HL-60 (cell line): ENCODE results near the gene PLOD3.
"Not testable (repeated sequence)": the region's sequence is repeated elsewhere in the genome, so short reads cannot be mapped to it uniquely, and the experiment has no call there.

Experiments
- DNase-seq, 2 experiments: peaks; one replicate each; pipeline ENCODE4 v3.0.0-alpha.2; 2010 to 2020; ENCODE audit warnings: low read depth in 1 of 2, low spot score in 1 of 2
- H3K27ac ChIP-seq: fragments of 250-450 bp; sonication (Bioruptor Pico); replicated peaks from 2 replicates; pipeline ENCODE4 v1.5.1; 2020; ENCODE audit warnings: mild to moderate bottlenecking, moderate library complexity
- H3K27me3 ChIP-seq: fragments of 250-450 bp; sonication (Bioruptor Pico); 2 replicates; pipeline ENCODE4 v1.5.1; 2021; ENCODE audit warnings: mild to moderate bottlenecking, moderate library complexity; ENCODE audit not compliant: insufficient read depth, poor library complexity, severe bottlenecking
- H3K4me3 ChIP-seq: replicated peaks from 2 replicates; pipeline ENCODE4 v1.5.1; 2011; ENCODE audit warnings: mild to moderate bottlenecking, control low read depth, low read length; ENCODE audit not compliant: insufficient read depth
- GABPA ChIP-seq: IDR thresholded peaks from 2 replicates; pipeline ENCODE4 v1.6.1; 2012; ENCODE audit warnings: low read depth
- POLR2AphosphoS5 ChIP-seq: IDR thresholded peaks from 2 replicates; pipeline ENCODE4 v1.6.1; 2012; ENCODE audit warnings: low read depth
- SPI1 ChIP-seq: IDR thresholded peaks from 2 replicates; pipeline ENCODE4 v1.6.1; 2012; ENCODE audit warnings: low read depth, mild to moderate bottlenecking, borderline replicate concordance
- long read RNA-seq: library from polyadenylated mRNA; unstranded; transcript quantifications from one replicate; pipeline ENCODE4 v2.0.0, GENCODE V29; 2020
- TF ChIP-seq, protein P1 (sequence below): IDR thresholded peaks from 2 replicates; pipeline ENCODE4 v1.6.1; 2012; ENCODE audit warnings: low read depth; ENCODE audit not compliant: insufficient replicate concordance
- TF ChIP-seq, protein P2 (sequence below): IDR thresholded peaks from one replicate; pipeline ENCODE4 v1.5.1; 2011; ENCODE audit warnings: low read length, control low read depth, inconsistent platforms; ENCODE audit not compliant: insufficient read depth

PLOD3 gene, protein sequence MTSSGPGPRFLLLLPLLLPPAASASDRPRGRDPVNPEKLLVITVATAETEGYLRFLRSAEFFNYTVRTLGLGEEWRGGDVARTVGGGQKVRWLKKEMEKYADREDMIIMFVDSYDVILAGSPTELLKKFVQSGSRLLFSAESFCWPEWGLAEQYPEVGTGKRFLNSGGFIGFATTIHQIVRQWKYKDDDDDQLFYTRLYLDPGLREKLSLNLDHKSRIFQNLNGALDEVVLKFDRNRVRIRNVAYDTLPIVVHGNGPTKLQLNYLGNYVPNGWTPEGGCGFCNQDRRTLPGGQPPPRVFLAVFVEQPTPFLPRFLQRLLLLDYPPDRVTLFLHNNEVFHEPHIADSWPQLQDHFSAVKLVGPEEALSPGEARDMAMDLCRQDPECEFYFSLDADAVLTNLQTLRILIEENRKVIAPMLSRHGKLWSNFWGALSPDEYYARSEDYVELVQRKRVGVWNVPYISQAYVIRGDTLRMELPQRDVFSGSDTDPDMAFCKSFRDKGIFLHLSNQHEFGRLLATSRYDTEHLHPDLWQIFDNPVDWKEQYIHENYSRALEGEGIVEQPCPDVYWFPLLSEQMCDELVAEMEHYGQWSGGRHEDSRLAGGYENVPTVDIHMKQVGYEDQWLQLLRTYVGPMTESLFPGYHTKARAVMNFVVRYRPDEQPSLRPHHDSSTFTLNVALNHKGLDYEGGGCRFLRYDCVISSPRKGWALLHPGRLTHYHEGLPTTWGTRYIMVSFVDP
- long read RNA-seq, transcript PLOD3-201 (19 exons, 2,920 nt) = major isoform, 447 of 519 reads
- long read RNA-seq, partial matches to known transcripts = 29 of 519 reads
- long read RNA-seq, other reads (novel, unspliced or antisense) = 43 of 519 reads

DNA sequence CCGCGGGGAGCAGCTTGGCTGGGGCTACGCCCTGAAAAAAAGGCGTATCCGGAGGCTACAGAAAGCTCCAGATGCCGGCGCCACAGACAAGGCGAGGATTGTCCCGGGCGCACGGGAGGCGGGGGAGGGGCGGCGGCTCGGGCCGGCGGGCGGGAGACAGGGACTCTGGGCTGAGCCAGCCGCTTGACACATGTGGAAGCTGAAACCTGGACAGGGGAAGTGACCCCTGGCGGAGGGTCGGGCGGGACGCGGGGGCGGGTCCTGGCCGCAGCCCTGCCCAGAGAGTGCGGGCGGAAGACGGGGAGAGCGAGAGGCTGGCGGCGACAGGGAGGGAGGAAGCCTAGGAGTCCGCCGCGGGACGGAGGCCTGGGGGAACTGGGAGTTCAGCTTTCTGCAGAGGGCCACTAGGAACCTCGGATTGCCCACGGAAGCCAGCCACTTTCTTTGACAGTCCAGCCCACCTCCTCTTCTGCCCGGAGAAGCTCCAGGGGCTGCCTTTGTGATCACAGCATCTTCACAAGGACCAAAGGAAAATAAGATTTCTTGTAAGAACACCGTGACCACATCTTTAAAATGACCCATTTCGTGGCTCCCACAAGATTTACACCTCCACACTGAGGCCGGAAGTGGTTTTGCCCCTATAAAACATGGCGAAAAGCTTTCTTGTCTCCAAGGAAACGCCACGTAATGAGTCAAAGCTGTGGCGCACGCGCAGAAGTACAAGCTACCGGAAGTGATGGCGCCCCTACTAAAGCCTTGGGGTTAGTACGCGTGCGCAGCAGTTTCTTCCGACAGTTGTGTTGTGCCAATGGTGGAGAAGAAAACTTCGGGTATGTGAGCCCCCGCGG lies at the start of gene PLOD3, which contains the start of gene ZNHIT1:
PLOD3 (minus strand) TSS at position 194 of the 848 bp plus-strand sequence. CDS start 307 bp downstream, outside the sequence.
ZNHIT1 (plus strand) TSS at position 778 of the 848 bp plus-strand sequence; CDS start at position 809, 31 bp downstream.
- DNase-seq = peak; percentile 92 to 96
- Histone ChIP-seq H3K27me3 (no peaks in the 10 kb centered on the region), H3K4me3 (peak within 1 kb of the TSS; percentile 94), H3K27ac (peak within 1 kb of the TSS; percentile 79)
- TF ChIP-seq, protein P1, sequence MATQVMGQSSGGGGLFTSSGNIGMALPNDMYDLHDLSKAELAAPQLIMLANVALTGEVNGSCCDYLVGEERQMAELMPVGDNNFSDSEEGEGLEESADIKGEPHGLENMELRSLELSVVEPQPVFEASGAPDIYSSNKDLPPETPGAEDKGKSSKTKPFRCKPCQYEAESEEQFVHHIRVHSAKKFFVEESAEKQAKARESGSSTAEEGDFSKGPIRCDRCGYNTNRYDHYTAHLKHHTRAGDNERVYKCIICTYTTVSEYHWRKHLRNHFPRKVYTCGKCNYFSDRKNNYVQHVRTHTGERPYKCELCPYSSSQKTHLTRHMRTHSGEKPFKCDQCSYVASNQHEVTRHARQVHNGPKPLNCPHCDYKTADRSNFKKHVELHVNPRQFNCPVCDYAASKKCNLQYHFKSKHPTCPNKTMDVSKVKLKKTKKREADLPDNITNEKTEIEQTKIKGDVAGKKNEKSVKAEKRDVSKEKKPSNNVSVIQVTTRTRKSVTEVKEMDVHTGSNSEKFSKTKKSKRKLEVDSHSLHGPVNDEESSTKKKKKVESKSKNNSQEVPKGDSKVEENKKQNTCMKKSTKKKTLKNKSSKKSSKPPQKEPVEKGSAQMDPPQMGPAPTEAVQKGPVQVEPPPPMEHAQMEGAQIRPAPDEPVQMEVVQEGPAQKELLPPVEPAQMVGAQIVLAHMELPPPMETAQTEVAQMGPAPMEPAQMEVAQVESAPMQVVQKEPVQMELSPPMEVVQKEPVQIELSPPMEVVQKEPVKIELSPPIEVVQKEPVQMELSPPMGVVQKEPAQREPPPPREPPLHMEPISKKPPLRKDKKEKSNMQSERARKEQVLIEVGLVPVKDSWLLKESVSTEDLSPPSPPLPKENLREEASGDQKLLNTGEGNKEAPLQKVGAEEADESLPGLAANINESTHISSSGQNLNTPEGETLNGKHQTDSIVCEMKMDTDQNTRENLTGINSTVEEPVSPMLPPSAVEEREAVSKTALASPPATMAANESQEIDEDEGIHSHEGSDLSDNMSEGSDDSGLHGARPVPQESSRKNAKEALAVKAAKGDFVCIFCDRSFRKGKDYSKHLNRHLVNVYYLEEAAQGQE = no peak
- TF ChIP-seq GABPA (peak; percentile 85), SPI1 (0 out of 2 replicates have a peak, but pooled peaks have one; percentile 15), POLR2AphosphoS5 (peak; percentile 31; the same call in 1 of the 2 replicates)
- TF ChIP-seq, protein P2, sequence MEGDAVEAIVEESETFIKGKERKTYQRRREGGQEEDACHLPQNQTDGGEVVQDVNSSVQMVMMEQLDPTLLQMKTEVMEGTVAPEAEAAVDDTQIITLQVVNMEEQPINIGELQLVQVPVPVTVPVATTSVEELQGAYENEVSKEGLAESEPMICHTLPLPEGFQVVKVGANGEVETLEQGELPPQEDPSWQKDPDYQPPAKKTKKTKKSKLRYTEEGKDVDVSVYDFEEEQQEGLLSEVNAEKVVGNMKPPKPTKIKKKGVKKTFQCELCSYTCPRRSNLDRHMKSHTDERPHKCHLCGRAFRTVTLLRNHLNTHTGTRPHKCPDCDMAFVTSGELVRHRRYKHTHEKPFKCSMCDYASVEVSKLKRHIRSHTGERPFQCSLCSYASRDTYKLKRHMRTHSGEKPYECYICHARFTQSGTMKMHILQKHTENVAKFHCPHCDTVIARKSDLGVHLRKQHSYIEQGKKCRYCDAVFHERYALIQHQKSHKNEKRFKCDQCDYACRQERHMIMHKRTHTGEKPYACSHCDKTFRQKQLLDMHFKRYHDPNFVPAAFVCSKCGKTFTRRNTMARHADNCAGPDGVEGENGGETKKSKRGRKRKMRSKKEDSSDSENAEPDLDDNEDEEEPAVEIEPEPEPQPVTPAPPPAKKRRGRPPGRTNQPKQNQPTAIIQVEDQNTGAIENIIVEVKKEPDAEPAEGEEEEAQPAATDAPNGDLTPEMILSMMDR = no peak

DNA sequence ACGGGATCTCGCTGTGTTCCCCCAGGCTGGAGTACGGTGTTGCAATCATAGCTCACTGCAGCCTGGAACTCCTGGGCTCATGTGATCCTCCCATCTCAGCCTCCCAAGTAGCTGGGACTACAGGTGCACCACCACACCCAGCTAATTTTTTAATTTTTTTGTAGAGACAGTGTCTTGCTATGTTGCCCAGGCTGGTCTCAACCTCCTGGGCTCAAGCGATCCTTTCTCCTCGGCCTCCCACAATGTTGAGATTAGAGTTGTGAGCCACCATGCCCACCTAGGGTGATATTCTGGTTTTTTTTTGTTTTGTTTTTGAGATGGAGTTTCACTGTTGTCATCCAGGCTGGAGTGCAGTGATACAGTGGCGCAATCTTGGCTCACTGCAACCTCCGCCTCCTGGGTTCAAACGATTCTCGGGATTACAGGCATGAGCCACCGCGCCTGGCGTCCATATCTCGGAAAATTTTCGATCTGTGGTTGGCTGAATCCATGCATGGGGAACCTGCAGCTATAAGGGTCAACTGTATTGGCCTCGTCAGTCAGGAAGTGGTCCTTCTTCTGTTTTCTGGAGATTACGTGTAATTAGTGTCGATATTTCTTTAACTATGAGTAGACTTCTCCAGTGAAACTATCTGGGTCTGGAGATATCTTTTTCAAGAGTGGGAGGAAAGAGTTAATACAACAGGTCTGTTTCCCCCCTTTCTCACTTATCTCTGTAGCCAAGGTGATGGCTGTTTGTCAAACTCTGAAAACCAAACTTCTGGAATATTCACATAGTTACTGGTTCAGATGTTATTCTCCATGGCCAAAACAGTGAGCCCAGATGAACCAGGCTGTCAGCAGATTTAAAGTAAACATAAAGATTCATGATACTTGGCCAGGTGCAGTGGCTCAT lies 48.5 kb upstream of the PLOD3 start:
- Histone ChIP-seq H3K27me3 (no peaks in the 10 kb centered on the region), H3K27ac (no peak overlapping the region), H3K4me3 (no peak overlapping the region)
- TF ChIP-seq POLR2AphosphoS5 (no peak), GABPA (no peak), SPI1 (no peak)
- TF ChIP-seq, protein P1 = no peak
- TF ChIP-seq, protein P2 = no peak
- DNase-seq = no peak

DNA sequence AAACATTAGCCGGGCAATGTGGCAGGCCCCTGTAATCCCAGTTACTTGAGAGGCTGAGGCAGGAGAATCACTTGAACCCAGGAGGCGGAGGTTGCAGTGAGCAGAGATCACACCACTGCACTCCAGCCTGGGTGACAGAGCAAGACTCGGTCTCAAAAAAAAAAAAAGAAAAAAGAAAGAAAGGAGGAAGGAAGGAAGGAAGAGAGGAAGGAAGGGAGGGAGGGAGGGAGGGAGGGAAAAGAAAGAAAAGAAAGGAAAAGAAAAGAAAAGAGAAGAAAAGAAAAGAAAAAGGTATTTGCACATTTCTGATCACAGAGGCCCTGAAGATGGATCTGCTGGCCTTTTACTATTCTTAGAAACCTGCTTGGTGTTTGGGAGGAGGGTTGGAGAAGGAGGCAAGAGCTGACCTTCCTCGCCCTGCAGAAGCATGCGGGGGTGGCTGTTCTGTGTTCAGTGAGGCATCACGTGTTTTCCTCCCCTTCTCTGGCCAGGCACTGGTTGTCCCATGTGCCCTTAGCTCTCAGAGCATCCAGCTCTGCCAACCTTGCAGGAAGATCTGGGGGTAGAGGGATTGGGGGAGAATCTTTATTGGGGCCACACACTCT lies 46.8 kb upstream of the PLOD3 start:
- H3K27ac ChIP-seq, H3K4me3 ChIP-seq, H3K27me3 ChIP-seq: not testable (repeated sequence)
- DNase-seq = peak in 1 of 2 experiments; percentile 37
